HG03565 (cell line): Measurements from ENCODE around the gene SLC6A6.

Source experiments
- ATAC-seq: cut with Tn5 transposase; IDR thresholded peaks from one replicate; pipeline ENCODE4 v1.9.1; 2021; ENCODE audit warnings: mild to moderate bottlenecking, moderate library complexity; ENCODE audit not compliant: unreplicated experiment

The SLC6A6 gene

GRCh38 chr3:14415501-14415900 is 13.1 kb downstream of the SLC6A6 start:
- ATAC-seq = no peak

DNA sequence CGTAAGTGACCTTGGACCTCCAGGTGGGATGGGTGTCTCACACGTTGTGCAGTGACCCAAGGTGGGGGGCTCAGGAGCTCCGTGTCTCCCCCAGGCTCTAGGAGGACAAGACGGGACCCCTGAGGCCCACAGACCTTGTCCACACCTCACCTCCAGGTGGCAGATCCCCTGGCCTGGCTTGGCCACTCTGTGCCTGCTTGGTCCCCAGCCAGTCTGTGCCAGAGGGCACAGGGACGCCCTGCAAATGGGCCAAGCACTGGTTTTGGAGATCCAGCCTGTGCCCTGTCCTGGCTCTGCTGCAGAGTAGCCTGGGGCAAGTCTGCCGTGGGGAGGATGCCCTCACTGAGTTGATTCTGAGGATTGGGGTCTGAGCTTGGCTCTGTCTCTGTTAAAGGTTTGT is 14.0 kb downstream of the SLC6A6 start:
- ATAC-seq = no peak

- ATAC-seq = no peak
These were observed 16.2 kb downstream of the SLC6A6 start for GRCh38 chr3:14418296-14419250.

DNA sequence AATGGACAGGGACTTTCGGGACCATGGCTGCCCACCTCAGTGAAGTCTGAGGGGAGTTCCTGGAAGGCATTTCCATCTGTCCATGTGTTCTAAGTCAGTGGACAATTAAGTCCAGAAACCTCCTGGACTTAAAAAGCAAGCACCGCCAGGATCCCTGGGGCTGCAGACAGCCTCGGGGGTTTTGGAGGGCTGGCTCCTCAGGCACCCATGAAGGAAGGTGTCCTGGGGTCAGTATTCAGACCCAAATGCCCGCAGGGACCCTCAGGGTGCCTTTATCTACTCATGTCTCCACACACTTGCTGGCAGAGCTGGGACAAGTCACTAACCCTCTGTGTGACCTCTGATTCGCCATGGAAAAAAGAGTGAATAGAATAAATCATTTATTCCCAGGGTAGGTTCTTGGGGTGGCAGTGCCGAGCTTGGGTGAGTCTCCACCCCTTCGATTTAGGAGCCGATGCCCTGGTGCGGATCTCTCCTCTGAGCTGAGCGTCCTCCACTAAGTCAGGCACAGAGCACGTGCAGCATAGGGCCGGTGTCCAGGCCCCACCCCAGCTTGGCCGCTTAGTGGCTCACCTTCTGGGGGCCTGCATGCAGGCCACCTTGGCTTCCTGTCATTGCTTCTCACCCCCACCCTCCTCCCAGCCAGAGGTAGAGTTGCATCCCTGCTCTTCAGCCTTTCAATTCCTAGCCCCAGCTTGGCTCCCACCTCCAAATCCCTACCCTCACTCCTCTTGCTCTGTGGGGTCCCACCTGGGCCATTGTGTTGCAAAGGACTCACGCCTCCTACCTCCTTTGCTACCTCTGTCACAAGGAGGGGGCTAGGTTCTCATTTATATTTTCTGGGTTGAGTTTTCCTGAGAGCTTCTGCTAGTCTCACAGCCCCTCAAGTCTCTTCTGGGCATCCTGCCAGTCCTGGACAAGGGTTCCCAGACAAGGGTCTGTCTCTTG is 19.9 kb downstream of the SLC6A6 start:
- no peak for ATAC-seq

GRCh38 chr3:14423197-14423743 is 20.9 kb downstream of the SLC6A6 start:
- ATAC-seq = no peak

DNA sequence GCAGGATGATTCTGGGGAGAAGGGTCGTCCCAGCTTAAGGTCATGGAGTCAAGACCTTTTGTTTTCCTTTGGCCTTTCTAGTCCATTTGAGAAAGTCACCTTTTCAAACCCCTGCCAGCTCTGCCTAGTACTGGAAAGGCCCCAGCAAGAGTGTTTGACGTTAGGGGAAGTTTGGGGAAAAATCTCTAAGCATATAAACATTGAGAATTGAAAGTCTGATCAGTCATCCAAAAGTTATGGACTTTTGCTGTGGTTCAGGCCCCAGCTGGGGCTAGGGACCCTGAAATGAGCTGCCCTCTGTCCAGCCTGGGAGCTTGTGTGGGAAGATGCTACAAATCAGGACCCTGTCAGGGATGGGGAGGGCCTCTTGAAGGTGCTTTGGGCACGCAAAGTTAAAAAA is 21.6 kb downstream of the SLC6A6 start:
- no peak for ATAC-seq

- no peak for ATAC-seq
These were observed 22.5 kb downstream of the SLC6A6 start for GRCh38 chr3:14424711-14425580.

GRCh38 chr3:14425581-14426304 is 23.3 kb downstream of the SLC6A6 start:
- ATAC-seq = peak; percentile 39

DNA sequence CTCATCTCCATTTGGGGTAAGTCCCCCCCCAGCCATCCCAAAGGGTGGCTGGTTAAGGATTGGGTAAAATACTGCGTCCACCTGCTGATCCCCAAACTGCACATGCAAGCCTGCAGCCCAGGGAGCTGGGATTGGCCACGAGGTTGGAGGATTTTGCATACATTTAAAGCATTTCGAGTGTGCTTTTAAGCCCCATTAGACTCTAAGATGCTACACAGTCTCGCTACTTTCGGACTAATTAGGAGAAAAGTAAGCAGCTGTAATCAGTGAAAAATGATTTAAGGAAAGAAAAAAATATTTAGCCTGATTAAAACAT is 23.9 kb downstream of the SLC6A6 start:
- no peak for ATAC-seq

GRCh38 chr3:14428087-14429033 is 26.0 kb downstream of the SLC6A6 start:
- no peak for ATAC-seq

DNA sequence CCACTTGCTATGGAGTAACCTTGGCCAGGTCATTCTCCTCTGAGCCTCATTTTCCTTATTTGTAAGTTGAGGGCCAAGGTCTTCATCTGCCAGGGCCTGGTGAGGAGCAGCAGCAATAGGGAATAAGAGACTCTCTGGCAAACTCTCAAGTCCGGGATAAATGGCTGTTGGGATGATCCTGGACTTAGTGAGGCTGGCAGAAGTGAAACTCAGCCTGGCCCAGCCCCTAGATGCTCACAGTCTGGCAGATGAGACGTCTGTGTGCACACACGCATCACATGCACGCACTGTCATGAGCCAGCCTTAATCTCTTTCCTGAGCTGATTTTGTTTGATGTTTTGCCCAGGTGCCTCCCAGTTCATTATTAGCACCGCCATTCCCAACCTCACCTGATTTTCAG is 26.8 kb downstream of the SLC6A6 start:
- no peak for ATAC-seq

GRCh38 chr3:14429640-14430039 is 27.2 kb downstream of the SLC6A6 start:
- no peak for ATAC-seq

- ATAC-seq = no peak
These were observed 27.6 kb downstream of the SLC6A6 start for GRCh38 chr3:14430053-14430452.

- ATAC-seq = no peak
These were observed 28.5 kb downstream of the SLC6A6 start for GRCh38 chr3:14430706-14431451.

DNA sequence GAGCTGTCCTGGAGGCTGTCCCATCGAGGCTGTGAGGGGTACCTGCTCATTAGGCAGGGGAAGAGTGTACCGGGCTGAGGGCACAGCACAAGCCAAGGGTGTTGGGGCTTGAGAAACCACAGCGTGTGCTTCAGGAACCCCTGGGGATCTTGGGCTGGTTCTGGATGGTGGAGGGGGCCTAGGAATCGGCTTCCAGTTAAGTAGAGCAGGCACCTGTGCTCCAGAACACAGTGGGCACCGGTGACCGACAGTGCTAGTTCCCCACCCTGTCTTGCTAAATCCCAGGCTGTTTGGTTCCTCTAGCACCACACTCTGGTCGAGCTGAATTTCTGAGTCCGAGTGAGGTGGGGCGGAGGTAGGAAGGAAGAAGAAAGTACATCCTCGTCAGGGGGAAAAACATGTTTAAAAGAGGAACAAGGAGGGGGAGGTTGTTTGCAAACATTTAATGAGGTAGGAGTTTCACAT is 29.1 kb downstream of the SLC6A6 start:
- ATAC-seq = peak; percentile 22

- ATAC-seq = peak; percentile 74
These were observed 29.8 kb downstream of the SLC6A6 start for GRCh38 chr3:14431917-14432834.

GRCh38 chr3:14433106-14433505 is 30.7 kb downstream of the SLC6A6 start:
- no peak for ATAC-seq
